Measurements from ENCODE around the gene OR14A16. TPM values are rescaled to one million over a fixed set of nuclear protein-coding genes. Genes with fewer than 3 reads are reported as not detected.

The OR14A16 gene
- not detected in 2 replicates for total RNA-seq

GRCh38 chr1:247824023-247824422 is at the start of gene OR14A16:
Gene OR14A16 (minus strand): TSS chr1:247824119. CDS start chr1:247815729, 8,390 bp downstream.

GRCh38 chr1:247857069-247857984 is 33.4 kb upstream of the OR14A16 start, which contains the start of gene TRIM58:
Gene TRIM58 (plus strand): TSS chr1:247857187. CDS start chr1:247857247, 60 bp downstream.

GRCh38 chr1:247841796-247842195 is 17.9 kb upstream of the OR14A16 start, which contains the start of gene OR11L1:
Gene OR11L1 (minus strand): TSS chr1:247841896. CDS start chr1:247841896, 0 bp downstream.

Other genes with a start within 250 kb of the OR14A16 start
- gene OR2G2, start 235.8 kb downstream of the OR14A16 start, total RNA-seq, result not detected in 2 replicates
- gene OR2G3, start 218.5 kb downstream of the OR14A16 start, total RNA-seq, result not detected in 2 replicates
- gene OR13G1, start 144.4 kb downstream of the OR14A16 start, total RNA-seq, result not detected in 2 replicates
- gene OR6F1, start 107.5 kb downstream of the OR14A16 start, total RNA-seq, result not detected in 2 replicates
- gene OR14K1, start 85.5 kb downstream of the OR14A16 start, total RNA-seq, result not detected in 2 replicates
- not detected in 2 replicates for gene OR14A2, start 76.0 kb downstream of the OR14A16 start, total RNA-seq
- gene OR1C1, start 63.6 kb downstream of the OR14A16 start, total RNA-seq, result not detected in 2 replicates
- not detected in 2 replicates for gene OR11L1, start 17.8 kb upstream of the OR14A16 start, total RNA-seq
- gene TRIM58, start 33.1 kb upstream of the OR14A16 start, total RNA-seq, result 0.29 TPM in 1 of 2 replicates, not detected in the other
- gene OR2W3, start 71.5 kb upstream of the OR14A16 start, total RNA-seq, result not detected in 2 replicates
- not detected in 2 replicates for gene OR2T8, start 96.1 kb upstream of the OR14A16 start, total RNA-seq
- gene OR2AJ1, start 100.8 kb upstream of the OR14A16 start, total RNA-seq, result not detected in 2 replicates
- not detected in 2 replicates for gene OR2L8, start 124.7 kb upstream of the OR14A16 start, total RNA-seq
- gene OR2AK2, start 141.1 kb upstream of the OR14A16 start, total RNA-seq, result not detected in 2 replicates
- not detected in 2 replicates for gene OR2L5, start 189.5 kb upstream of the OR14A16 start, total RNA-seq
- gene OR2L2, start 206.0 kb upstream of the OR14A16 start, total RNA-seq, result not detected in 2 replicates
- not detected in 2 replicates for gene OR2L3, start 222.7 kb upstream of the OR14A16 start, total RNA-seq

Data from myometrial cell (primary cell).